CD4-positive, CD25-positive, alpha-beta regulatory T cell (primary cell): Measurements from ENCODE around the gene TAF4. TPM values are rescaled to one million over a fixed set of nuclear protein-coding genes. Genes with fewer than 3 reads are reported as not detected.

Source experiments
- ATAC-seq, 2 donors: fragments of 150-1000 bp; cut with Tn5 transposase; one replicate each; pipeline ENCODE4 v1.10.0; 2021; ENCODE audit warnings: low read depth in 2 of 2, moderate number of reproducible peaks in 2 of 2, moderate library complexity in 1 of 2
- DNase-seq, 3 donors: peaks; one replicate each; pipeline versions ENCODE4 v3.0.0 to v3.0.0-alpha.2; 2012 to 2022; ENCODE audit warnings: mixed read lengths in 1 of 3
- H3K27ac ChIP-seq: one replicate; pipeline ENCODE4 v1.7.0; 2013; ENCODE audit warnings: mild to moderate bottlenecking, low read length; ENCODE audit not compliant: insufficient read depth, poor library complexity, severe bottlenecking
- H3K27me3 ChIP-seq: one replicate; pipeline ENCODE4 v1.7.0; 2013; ENCODE audit warnings: low read length; ENCODE audit not compliant: control insufficient read depth, insufficient read depth
- H3K36me3 ChIP-seq: one replicate; pipeline ENCODE4 v1.7.0; 2013; ENCODE audit warnings: mild to moderate bottlenecking, low read length, moderate library complexity; ENCODE audit not compliant: control insufficient read depth, insufficient read depth
- H3K4me1 ChIP-seq: 2 replicates; pipeline ENCODE4 v1.7.0; 2013; ENCODE audit warnings: mild to moderate bottlenecking, low read length; ENCODE audit not compliant: insufficient read depth, control insufficient read depth, poor library complexity, severe bottlenecking
- H3K4me3 ChIP-seq: one replicate; pipeline ENCODE4 v1.7.0; 2013; ENCODE audit warnings: low read depth, mild to moderate bottlenecking, low read length, moderate library complexity
- H3K9me3 ChIP-seq, 2 experiments: 1 replicate in 1 of 2; 2 replicates in 1 of 2; pipeline ENCODE4 v1.7.0; 2013; ENCODE audit warnings: low read length in 2 of 2, mild to moderate bottlenecking in 1 of 2, moderate library complexity in 1 of 2; ENCODE audit not compliant: control insufficient read depth in 2 of 2
- H3K27ac Mint-ChIP-seq, 3 donors: one replicate each; pipeline ENCODE4 v1.8.0; 2020 to 2022; ENCODE audit warnings: mild to moderate bottlenecking in 3 of 3, mixed read lengths in 3 of 3, moderate library complexity in 2 of 3
- H3K27me3 Mint-ChIP-seq: one replicate; pipeline ENCODE4 v1.8.0; 2022; ENCODE audit warnings: mild to moderate bottlenecking, mixed read lengths
- H3K36me3 Mint-ChIP-seq: one replicate; pipeline ENCODE4 v1.8.0; 2020; ENCODE audit warnings: mixed read lengths
- H3K4me1 Mint-ChIP-seq, 4 donors: one replicate each; pipeline ENCODE4 v1.8.0; 2020 to 2022; ENCODE audit warnings: mixed read lengths in 4 of 4, mild to moderate bottlenecking in 1 of 4
- H3K4me3 Mint-ChIP-seq, 4 donors: one replicate each; pipeline ENCODE4 v1.8.0; 2020 to 2022; ENCODE audit warnings: mild to moderate bottlenecking in 4 of 4, mixed read lengths in 4 of 4, moderate library complexity in 3 of 4
- H3K9me3 Mint-ChIP-seq, 7 donors: one replicate each; pipeline ENCODE4 v1.8.0; 2020 to 2022; ENCODE audit warnings: mixed read lengths in 7 of 7, mild to moderate bottlenecking in 3 of 7, moderate library complexity in 2 of 7
- polyA plus RNA-seq, 4 donors: library from polyadenylated mRNA; unstranded; fragments of 300-500 nt; fragmentation: Illumina TruSeq; gene quantifications; one replicate each; pipeline ENCODE4 v1.2.3, GENCODE V29; 2021
- total RNA-seq: library from RNA; stranded (reverse); gene quantifications from one replicate; pipeline ENCODE4 v1.2.3, GENCODE V29; 2022

The TAF4 gene
- total and polyA plus RNA-seq, 5 donors from 2014 or later, result 0.76 to 20.4 (median 0.91) TPM

- Mint-ChIP-seq H3K27ac (no peak overlapping the region), H3K4me3 (no peak overlapping the region), H3K36me3 (peaks cover 80% of the 10 kb centered on the region), H3K9me3 (peaks cover 0 to 2% (median 0%) of the 10 kb centered on the region in 7 donors), H3K27me3 (no peaks in the 10 kb centered on the region), H3K4me1 (peaks cover 0 to 2% (median 0%) of the 10 kb centered on the region in 4 donors)
- no peak for ATAC-seq
- no peak for DNase-seq
- H3K36me3 ChIP-seq, result peaks cover 84% of the 10 kb centered on the region
- no peaks in the 10 kb centered on the region for H3K4me1 ChIP-seq
- H3K27ac ChIP-seq, result no peak overlapping the region
- H3K9me3 ChIP-seq, result no peaks in the 10 kb centered on the region
- H3K4me3 ChIP-seq, result no peak overlapping the region
- H3K27me3 ChIP-seq, result no peaks in the 10 kb centered on the region
These were observed 67.8 kb downstream of the TAF4 start for GRCh38 chr20:61997891-61998290.

GRCh38 chr20:61997372-61997771, 68.3 kb downstream of the TAF4 start:
- no peaks in the 10 kb centered on the region for H3K27me3 Mint-ChIP-seq
- Histone ChIP-seq H3K9me3 (peaks cover 0 to 2% of the 10 kb centered on the region in 2 experiments), H3K36me3 (peaks cover 84% of the 10 kb centered on the region), H3K27me3 (no peaks in the 10 kb centered on the region), H3K4me3 (no peak overlapping the region), H3K27ac (no peak overlapping the region), H3K4me1 (no peaks in the 10 kb centered on the region)
- H3K36me3 Mint-ChIP-seq, result peaks cover 84% of the 10 kb centered on the region
- H3K4me1 Mint-ChIP-seq, result peaks cover 0 to 2% (median 0%) of the 10 kb centered on the region in 4 donors
- DNase-seq (no peak), ATAC-seq (no peak)
- peaks cover 0 to 6% (median 0%) of the 10 kb centered on the region in 7 donors for H3K9me3 Mint-ChIP-seq
- H3K27ac Mint-ChIP-seq, result no peak overlapping the region
- H3K4me3 Mint-ChIP-seq, result no peak overlapping the region

GRCh38 chr20:61994546-61994945, 71.1 kb downstream of the TAF4 start:
- no peaks in the 10 kb centered on the region for H3K4me1 ChIP-seq
- no peak overlapping the region for H3K4me3 ChIP-seq
- Mint-ChIP-seq H3K9me3 (peaks cover 0 to 17% (median 11%) of the 10 kb centered on the region in 7 donors), H3K4me3 (no peak overlapping the region), H3K4me1 (peaks cover 0 to 2% (median 0%) of the 10 kb centered on the region in 4 donors), H3K27ac (no peak overlapping the region), H3K27me3 (no peaks in the 10 kb centered on the region), H3K36me3 (peaks cover 89% of the 10 kb centered on the region)
- no peak for ATAC-seq
- H3K9me3 ChIP-seq, result peaks cover 8% of the 10 kb centered on the region in 2 experiments
- DNase-seq, result no peak
- no peak overlapping the region for H3K27ac ChIP-seq
- H3K27me3 ChIP-seq, result no peaks in the 10 kb centered on the region
- peaks cover 84% of the 10 kb centered on the region for H3K36me3 ChIP-seq

- no peak overlapping the region for H3K4me3 Mint-ChIP-seq
- no peak for DNase-seq
- peaks cover 0 to 17% (median 11%) of the 10 kb centered on the region in 7 donors for H3K9me3 Mint-ChIP-seq
- H3K4me1 Mint-ChIP-seq, result no peaks in the 10 kb centered on the region
- no peaks in the 10 kb centered on the region for H3K27me3 Mint-ChIP-seq
- H3K4me1 ChIP-seq, result no peaks in the 10 kb centered on the region
- no peak overlapping the region for H3K27ac ChIP-seq
- no peak overlapping the region for H3K4me3 ChIP-seq
- peak overlapping the region in 2 of 3 donors; percentile 38 to 71 for H3K27ac Mint-ChIP-seq
- ATAC-seq, result no peak
- peaks cover 8% of the 10 kb centered on the region in 2 experiments for H3K9me3 ChIP-seq
- no peaks in the 10 kb centered on the region for H3K27me3 ChIP-seq
- H3K36me3 Mint-ChIP-seq, result peaks cover 85% of the 10 kb centered on the region
- peaks cover 77% of the 10 kb centered on the region for H3K36me3 ChIP-seq
These were observed 72.6 kb downstream of the TAF4 start for GRCh38 chr20:61993058-61993457.

- H3K4me3 ChIP-seq, result no peak overlapping the region
- H3K4me1 Mint-ChIP-seq, result peaks cover 0 to 4% (median under 1%) of the 10 kb centered on the region in 4 donors
- ATAC-seq, result no peak
- no peaks in the 10 kb centered on the region for H3K27me3 Mint-ChIP-seq
- peaks cover 85% of the 10 kb centered on the region for H3K36me3 Mint-ChIP-seq
- H3K4me1 ChIP-seq, result no peaks in the 10 kb centered on the region
- H3K9me3 Mint-ChIP-seq, result peaks cover 0 to 17% (median 11%) of the 10 kb centered on the region in 7 donors
- H3K36me3 ChIP-seq, result peaks cover 82% of the 10 kb centered on the region
- no peak for DNase-seq
- H3K27me3 ChIP-seq, result no peaks in the 10 kb centered on the region
- no peak overlapping the region for H3K4me3 Mint-ChIP-seq
- H3K9me3 ChIP-seq, result peaks cover 9 to 12% of the 10 kb centered on the region in 2 experiments
- H3K27ac ChIP-seq, result no peak overlapping the region
- H3K27ac Mint-ChIP-seq, result no peak overlapping the region
These were observed 74.2 kb downstream of the TAF4 start for GRCh38 chr20:61991476-61991875.

GRCh38 chr20:61990484-61990883, 75.2 kb downstream of the TAF4 start:
- Mint-ChIP-seq H3K27ac (no peak overlapping the region), H3K4me3 (no peak overlapping the region), H3K27me3 (no peaks in the 10 kb centered on the region), H3K9me3 (peaks cover 0 to 19% (median 11%) of the 10 kb centered on the region in 7 donors), H3K4me1 (peaks cover 0 to 8% (median under 1%) of the 10 kb centered on the region in 4 donors), H3K36me3 (peaks cover 79% of the 10 kb centered on the region)
- Histone ChIP-seq H3K4me3 (no peak overlapping the region), H3K9me3 (peaks cover 13 to 19% of the 10 kb centered on the region in 2 experiments), H3K4me1 (no peaks in the 10 kb centered on the region), H3K27ac (no peak overlapping the region), H3K36me3 (peaks cover 78% of the 10 kb centered on the region), H3K27me3 (no peaks in the 10 kb centered on the region)
- ATAC-seq (no peak), DNase-seq (no peak)

DNA sequence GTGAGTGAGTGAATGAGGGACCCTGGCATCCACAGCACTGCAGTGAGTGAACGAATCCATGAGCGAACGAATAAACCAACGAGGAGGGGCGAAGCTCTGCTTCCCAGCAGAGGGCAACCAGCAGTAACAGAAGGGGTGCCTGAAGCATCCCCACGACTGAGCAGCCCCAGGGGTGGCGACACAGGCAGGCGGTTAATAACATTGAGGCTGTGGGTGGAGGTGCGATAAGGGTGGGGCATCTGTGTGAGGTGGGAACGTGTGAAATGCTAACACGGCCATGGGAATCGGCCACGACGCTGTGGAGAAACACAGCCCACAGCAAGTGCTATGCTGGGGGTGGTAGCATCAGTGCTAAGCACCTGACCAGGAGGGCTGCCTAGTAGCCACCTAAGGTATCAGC, 75.9 kb downstream of the TAF4 start:
- Mint-ChIP-seq H3K27me3 (no peaks in the 10 kb centered on the region), H3K4me3 (no peak overlapping the region), H3K36me3 (peaks cover 73% of the 10 kb centered on the region), H3K27ac (no peak overlapping the region), H3K9me3 (peaks cover 0 to 19% (median 11%) of the 10 kb centered on the region in 7 donors), H3K4me1 (peaks cover 0 to 8% (median under 1%) of the 10 kb centered on the region in 4 donors)
- Histone ChIP-seq H3K36me3 (peaks cover 71% of the 10 kb centered on the region), H3K9me3 (peaks cover 16 to 20% of the 10 kb centered on the region in 2 experiments), H3K4me3 (no peak overlapping the region), H3K4me1 (no peaks in the 10 kb centered on the region), H3K27ac (no peak overlapping the region), H3K27me3 (no peaks in the 10 kb centered on the region)
- no peak for ATAC-seq
- DNase-seq, result no peak

- H3K36me3 Mint-ChIP-seq, result peaks cover 70% of the 10 kb centered on the region
- H3K4me1 Mint-ChIP-seq, result peaks cover 0 to 14% (median 2%) of the 10 kb centered on the region in 4 donors
- DNase-seq (no peak), ATAC-seq (no peak)
- no peak overlapping the region for H3K4me3 Mint-ChIP-seq
- H3K27ac Mint-ChIP-seq, result no peak overlapping the region
- Histone ChIP-seq H3K27ac (no peak overlapping the region), H3K4me1 (no peaks in the 10 kb centered on the region), H3K9me3 (peaks cover 16 to 20% of the 10 kb centered on the region in 2 experiments), H3K4me3 (no peak overlapping the region), H3K27me3 (no peaks in the 10 kb centered on the region), H3K36me3 (peaks cover 69% of the 10 kb centered on the region)
- no peaks in the 10 kb centered on the region for H3K27me3 Mint-ChIP-seq
- peaks cover 0 to 25% (median 11%) of the 10 kb centered on the region in 7 donors for H3K9me3 Mint-ChIP-seq
These were observed 77.0 kb downstream of the TAF4 start for GRCh38 chr20:61988665-61989064.
